ENCODE measurements around the gene BGLAP. TPM values are rescaled to one million over a fixed set of nuclear protein-coding genes. Genes with fewer than 3 reads are reported as not detected.

BGLAP gene
- total and polyA plus RNA-seq, 8 donors = 0.60 to 4.8 (median 1.2) TPM

- Histone ChIP-seq H3K4me1 (peaks cover 0 to 3% (median 0%) of the 10 kb centered on the region in 3 donors), H3K27me3 (no peaks in the 10 kb centered on the region), H3K4me3 (no peak overlapping the region), H3K27ac (no peak overlapping the region), H3K36me3 (peaks cover 4 to 27% (median 12%) of the 10 kb centered on the region in 3 donors), H3K9me3 (no peaks in the 10 kb centered on the region)
- DNase-seq (no peak), FAIRE-seq (no peak), ATAC-seq (no peak)
- intact Hi-C loops (cut with DNase I) = no loop called here
- TF ChIP-seq CTCF (IDR thresholded peaks at IDR 0.05) = peak in 1 of 4 donors; percentile 8
- 9 to 10% methylated on average over 2 of the region's 2 CpGs for WGBS, 2 donors
Observed at GRCh38 chr1:156225677-156226014, 16.3 kb upstream of the BGLAP start.

- TF ChIP-seq CTCF (IDR thresholded peaks at IDR 0.05) = no peak
- 87% methylated on average over 2 of the region's 2 CpGs for WGBS, 2 donors
- ATAC-seq (no peak), DNase-seq (no peak), FAIRE-seq (no peak)
- H3K4me1 ChIP-seq = peaks cover 0 to 3% (median 0%) of the 10 kb centered on the region in 3 donors
- intact Hi-C loops (cut with DNase I) = no loop called here
- H3K36me3 ChIP-seq = peaks cover 4 to 22% (median 12%) of the 10 kb centered on the region in 3 donors
- H3K4me3 ChIP-seq = no peak overlapping the region
- H3K27me3 ChIP-seq = no peaks in the 10 kb centered on the region
- no peaks in the 10 kb centered on the region for H3K9me3 ChIP-seq
- H3K27ac ChIP-seq = no peak overlapping the region
Observed at GRCh38 chr1:156226116-156226538, 15.9 kb upstream of the BGLAP start.

- Histone ChIP-seq H3K27ac (no peak overlapping the region), H3K4me1 (peaks cover 0 to 3% (median 0%) of the 10 kb centered on the region in 3 donors), H3K36me3 (peaks cover 3 to 20% (median 12%) of the 10 kb centered on the region in 3 donors), H3K4me3 (no peak overlapping the region), H3K27me3 (no peaks in the 10 kb centered on the region), H3K9me3 (no peaks in the 10 kb centered on the region)
- intact Hi-C loops (cut with DNase I) = no loop called here
- WGBS, 2 donors = 93 to 99% methylated on average over 4 of the region's 4 CpGs
- no peak for FAIRE-seq
- no peak for TF ChIP-seq CTCF (IDR thresholded peaks at IDR 0.05)
- no peak for ATAC-seq
- no peak for DNase-seq
Observed at GRCh38 chr1:156226782-156227181, 15.2 kb upstream of the BGLAP start.

GRCh38 chr1:156228501-156228900 is 13.5 kb upstream of the BGLAP start:
- TF ChIP-seq CTCF (IDR thresholded peaks at IDR 0.05) = no peak
- Histone ChIP-seq H3K4me1 (peaks cover 0 to 3% (median 0%) of the 10 kb centered on the region in 3 donors), H3K4me3 (no peak overlapping the region), H3K27me3 (no peaks in the 10 kb centered on the region), H3K27ac (no peak overlapping the region), H3K9me3 (no peaks in the 10 kb centered on the region), H3K36me3 (peaks cover 0 to 12% (median 11%) of the 10 kb centered on the region in 3 donors)
- peak in 1 of 4 donors; percentile 32 for ATAC-seq
- intact Hi-C loops (cut with DNase I) = no loop called here
- WGBS, 2 donors = 72 to 76% methylated on average over 7 of the region's 7 CpGs
- no peak for DNase-seq
- FAIRE-seq = no peak

GRCh38 chr1:156229809-156230472 is 12.0 kb upstream of the BGLAP start:
- WGBS, 2 donors = 90 to 93% methylated on average over 11 of the region's 11 CpGs
- peaks cover 0 to 3% (median 0%) of the 10 kb centered on the region in 3 donors for H3K4me1 ChIP-seq
- no peak overlapping the region for H3K27ac ChIP-seq
- no peak for TF ChIP-seq CTCF (IDR thresholded peaks at IDR 0.05)
- H3K4me3 ChIP-seq = no peak overlapping the region
- H3K27me3 ChIP-seq = no peaks in the 10 kb centered on the region
- FAIRE-seq (no peak), ATAC-seq (no peak), DNase-seq (no peak)
- intact Hi-C loops (cut with DNase I) = loop anchor here in 1 of 3 donors (10.0 kb wide), 1 partner anchor 85 kb away; no protein-coding TSS in a partner anchor
- peaks cover 0 to 9% (median 5%) of the 10 kb centered on the region in 3 donors for H3K36me3 ChIP-seq
- H3K9me3 ChIP-seq = no peaks in the 10 kb centered on the region
